Smooth muscle cell of the brain vasculature (primary cell): ENCODE measurements around the gene PCK2.

Experiments used
- DNase-seq: peaks from one replicate; pipeline ENCODE4 v3.0.0-alpha.2; 2012; ENCODE audit warnings: low read depth, low spot score

PCK2 gene

GRCh38 chr14:24060984-24061913, 32.9 kb upstream of the PCK2 start:
- DNase-seq, result no peak

- DNase-seq, result no peak
These were observed 31.7 kb upstream of the PCK2 start for GRCh38 chr14:24062216-24062980.

GRCh38 chr14:24063263-24063836, 30.8 kb upstream of the PCK2 start:
- DNase-seq, result no peak

DNA sequence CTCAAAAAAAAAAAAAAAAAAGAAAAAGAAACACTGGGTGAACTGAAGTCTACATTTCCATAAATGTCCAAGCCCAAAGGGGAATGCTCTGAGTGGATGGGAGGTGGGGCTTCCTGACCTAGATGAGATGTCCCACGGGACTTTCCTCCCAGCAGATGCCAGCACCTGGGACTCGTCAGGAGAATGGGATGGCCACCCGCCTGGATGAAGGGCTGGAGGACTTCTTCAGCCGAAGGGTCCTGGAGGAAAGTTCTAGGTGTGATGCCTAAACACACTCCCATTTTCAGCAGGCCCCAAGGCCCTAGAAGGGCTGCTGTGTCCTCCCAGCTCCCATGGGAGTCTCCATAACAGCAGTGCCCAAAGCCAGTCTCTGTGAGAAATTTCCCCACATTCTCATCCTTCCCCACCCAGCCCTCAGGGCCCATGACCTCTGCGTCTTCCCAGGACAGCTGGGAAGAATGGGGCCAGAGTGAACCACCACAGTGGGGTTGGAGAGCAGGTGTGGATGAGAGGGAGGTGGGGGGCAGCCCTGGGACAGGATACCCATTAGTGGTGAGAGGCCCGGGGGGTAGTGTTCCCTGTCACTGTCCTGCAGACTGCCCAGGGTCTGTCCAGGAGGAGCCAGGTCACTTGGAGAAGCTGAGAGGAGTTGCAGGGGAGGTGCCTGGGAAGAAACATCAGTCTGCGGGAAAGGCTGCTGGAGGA, 29.9 kb upstream of the PCK2 start:
- no peak for DNase-seq

- DNase-seq, result no peak
These were observed 29.3 kb upstream of the PCK2 start for GRCh38 chr14:24064856-24065255.

- DNase-seq, result no peak
These were observed 28.7 kb upstream of the PCK2 start for GRCh38 chr14:24065408-24065807.

GRCh38 chr14:24066496-24067132, 27.5 kb upstream of the PCK2 start:
- DNase-seq, result no peak

DNA sequence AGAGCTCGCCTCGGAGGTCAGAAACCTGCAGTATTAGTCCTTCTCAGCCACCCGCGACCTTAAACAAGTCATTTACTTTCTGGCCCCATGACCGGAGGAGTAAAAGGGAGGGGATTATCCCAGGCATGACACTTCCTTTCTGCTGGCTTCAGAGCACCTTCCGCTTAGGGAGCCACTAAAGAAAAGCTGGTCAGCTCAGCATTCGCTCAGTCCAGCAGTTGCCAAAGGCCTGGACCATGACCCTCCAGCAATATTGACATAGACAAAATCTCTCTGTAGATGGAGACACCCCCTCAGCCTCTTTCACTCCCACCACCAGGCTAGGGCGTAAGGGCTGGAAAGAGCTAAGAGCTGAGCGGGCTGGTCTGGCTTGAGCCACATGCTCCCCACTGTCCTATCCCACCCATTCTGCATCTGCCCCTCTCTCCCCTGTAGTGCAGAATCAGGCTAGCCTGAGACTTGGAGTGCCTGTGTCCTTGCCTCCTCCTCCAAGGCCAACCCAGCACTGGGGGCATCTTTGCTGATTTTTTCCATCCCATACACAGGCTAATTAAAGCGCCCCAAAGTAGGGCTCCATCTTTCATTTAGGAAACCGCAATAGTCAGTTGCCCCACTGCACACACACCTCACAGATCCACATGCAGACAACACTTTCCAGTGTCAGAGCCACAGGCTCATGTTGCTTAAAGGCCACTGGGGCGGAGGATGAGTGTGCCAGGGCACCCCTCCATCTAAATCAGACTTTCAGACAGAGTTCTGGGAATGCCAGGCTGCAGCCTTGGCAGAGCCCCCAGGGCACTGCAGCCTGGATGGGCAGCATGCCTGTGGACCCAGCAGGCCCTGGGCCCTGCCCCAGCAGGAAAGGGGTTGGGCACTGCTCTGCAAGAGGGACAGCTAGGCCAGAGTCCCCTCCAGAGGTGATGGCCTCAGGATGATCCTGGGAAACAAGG, 26.7 kb upstream of the PCK2 start:
- DNase-seq, result no peak

DNA sequence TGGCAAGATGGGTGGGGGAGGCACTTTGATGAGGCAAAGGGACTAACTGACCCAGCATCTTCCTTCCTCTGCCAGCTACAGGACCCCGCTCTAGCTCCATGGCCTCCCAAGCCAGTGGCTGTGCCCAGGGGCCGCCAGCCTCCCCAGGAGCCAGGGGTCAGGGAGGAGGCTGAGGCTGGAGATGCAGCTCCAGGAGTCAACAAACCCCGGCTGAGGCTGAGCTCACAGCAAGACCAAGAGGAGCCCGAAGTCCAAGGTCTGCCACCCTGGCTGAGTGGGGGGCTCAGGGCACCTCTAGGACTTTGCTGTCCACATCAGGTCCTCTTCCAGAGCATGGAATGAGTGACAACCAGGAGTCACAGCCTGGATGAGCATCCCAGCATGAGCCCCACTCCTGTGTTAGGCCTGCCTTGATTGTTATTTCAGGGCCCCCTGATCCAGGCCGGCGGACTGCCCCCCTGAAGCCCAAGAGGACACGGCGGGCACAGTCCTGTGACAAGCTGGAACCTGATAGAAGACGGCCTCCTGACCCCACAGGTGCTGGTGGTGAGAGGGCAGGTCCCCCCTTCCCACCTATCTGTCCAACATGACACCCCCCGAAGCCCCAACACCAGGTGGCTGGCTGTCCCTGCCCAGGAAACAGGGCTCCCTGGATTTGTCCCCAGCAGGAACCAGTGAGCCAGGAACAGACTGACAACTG, 25.2 kb upstream of the PCK2 start:
- DNase-seq, result no peak

DNA sequence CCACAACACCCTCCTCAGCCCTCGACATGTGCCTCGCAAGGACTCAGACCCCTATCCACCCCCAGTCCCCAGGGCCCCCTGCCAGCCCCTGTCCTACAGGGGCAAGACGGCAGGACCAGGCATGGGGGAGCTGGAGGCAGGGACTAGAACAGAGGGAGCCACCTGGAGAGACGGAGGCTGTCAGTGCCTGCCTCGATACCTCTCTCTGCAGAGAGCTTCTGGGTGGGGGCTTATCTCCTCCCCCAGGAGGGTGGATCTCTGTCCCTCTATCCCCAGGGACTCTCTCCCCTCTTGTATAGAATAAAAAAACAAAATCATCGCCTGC, 24.7 kb upstream of the PCK2 start:
- no peak for DNase-seq

DNA sequence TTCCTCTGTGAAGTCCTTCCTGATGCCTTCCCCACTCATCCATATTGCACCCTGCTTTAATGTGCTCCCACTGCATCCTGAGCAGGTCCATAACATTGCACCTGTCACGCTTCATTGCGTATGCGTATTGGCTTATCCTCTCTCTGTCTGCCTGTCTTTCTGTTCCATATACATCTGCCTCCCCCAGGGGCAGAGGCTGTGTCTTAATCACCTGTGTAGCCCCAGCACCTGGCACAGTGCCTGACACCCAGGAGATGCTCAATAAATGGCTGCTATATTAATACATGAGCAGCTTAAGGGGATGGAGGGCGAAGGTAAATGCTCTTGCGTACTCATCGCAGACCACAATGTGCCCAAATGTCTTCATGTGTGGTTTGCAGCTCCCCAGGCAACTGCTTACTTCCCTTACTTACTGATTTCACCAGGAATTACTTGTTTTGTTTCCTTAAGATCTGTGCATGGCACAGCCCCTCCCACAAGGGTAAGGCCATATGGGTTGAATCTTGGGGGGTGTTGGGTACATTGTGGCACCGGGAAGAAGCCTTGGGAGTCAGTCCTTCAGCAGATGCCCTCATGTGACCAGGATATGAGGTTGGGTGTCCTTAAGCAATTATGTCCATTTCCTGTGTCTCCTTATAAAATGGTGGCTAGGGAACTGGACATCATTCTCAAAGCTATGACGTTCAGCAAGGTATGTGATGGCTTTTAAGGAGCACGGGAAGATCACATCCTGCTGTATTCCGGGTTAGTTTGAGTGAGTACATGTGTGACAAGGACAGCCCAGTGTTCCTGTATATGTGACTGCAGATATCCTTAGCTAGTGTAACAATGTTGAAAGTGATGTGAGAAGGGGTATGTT, 23.6 kb upstream of the PCK2 start:
- DNase-seq, result no peak

DNA sequence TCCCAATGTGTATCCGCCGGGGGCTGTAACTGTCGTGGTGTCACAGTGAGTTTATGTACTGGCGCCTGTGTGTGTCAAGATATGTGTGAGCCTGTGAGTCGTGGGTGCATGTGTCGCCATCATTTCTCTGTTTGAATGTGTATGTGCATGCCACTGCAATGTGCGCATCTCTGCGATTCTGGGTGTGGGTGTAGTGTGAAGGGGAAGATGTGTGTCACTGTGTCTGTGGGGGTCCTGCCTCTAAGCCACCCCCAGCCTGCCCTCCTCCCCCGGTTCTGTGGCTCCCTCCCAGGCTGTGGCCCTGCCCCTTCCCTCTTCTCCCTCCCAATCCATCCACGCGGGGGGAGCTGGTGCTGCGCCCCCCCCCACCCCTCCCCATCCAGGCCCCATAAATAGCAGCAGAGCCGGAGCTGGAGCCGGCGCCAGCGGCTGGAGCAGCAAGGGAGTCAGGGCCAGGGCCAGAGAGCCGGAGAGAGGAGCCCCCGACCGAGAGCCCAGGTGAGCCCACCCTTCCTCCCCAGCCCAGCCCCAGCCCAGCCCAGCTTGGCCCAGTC, 22.9 kb upstream of the PCK2 start, which contains the start of gene CPNE6:
CPNE6 (plus strand) TSS at position 419 of the 554 bp plus-strand sequence. CDS start 1,375 bp downstream, outside the sequence.
- no peak for DNase-seq

DNA sequence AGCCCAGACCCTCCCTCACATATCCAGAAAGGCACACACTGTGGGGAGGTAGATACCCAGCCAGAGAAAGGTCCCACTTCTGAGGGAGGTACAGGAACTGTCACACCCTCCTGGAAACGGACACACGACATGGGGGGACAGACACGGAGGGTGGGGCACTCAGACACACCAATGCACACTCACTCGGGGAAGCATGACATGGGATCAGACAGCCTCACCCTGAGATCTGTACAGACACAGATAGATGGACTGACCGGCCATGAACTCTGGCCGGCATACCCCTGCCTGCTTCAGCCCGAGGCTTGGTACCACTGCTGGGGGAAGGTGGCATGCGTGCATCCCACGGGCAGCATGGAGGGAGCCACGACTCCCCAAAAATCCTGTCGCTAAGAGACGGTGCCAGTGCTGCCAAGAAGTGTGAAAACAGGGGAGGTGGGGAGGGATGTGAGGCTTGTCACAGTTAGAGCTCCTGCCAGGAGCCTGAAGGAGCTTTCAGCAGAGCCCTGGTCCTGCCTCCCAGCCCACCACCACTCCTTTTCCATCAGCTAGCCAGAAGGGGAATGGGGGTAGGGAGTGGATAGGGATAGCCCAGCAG, 22.2 kb upstream of the PCK2 start:
- DNase-seq, result no peak

DNA sequence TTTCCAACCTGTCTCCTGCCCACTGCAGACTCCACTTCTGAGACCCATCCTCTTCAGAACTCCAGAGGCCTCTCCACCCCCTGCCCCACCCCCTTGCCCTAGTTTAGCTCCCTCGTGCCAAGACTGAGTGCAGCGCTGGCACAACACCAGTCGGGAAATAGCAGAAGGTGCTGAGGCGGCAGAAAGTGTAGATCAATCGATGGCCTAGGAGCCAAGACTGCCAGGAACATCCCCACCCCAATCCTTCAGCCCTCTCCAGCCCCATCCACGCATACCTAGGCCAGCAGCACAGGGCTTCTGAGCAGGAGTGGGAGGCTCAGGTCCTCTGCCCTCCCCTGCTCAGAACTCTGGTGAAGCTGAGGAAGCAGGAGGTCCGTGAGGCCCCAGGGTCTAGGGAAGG, 21.7 kb upstream of the PCK2 start:
- DNase-seq, result no peak

DNA sequence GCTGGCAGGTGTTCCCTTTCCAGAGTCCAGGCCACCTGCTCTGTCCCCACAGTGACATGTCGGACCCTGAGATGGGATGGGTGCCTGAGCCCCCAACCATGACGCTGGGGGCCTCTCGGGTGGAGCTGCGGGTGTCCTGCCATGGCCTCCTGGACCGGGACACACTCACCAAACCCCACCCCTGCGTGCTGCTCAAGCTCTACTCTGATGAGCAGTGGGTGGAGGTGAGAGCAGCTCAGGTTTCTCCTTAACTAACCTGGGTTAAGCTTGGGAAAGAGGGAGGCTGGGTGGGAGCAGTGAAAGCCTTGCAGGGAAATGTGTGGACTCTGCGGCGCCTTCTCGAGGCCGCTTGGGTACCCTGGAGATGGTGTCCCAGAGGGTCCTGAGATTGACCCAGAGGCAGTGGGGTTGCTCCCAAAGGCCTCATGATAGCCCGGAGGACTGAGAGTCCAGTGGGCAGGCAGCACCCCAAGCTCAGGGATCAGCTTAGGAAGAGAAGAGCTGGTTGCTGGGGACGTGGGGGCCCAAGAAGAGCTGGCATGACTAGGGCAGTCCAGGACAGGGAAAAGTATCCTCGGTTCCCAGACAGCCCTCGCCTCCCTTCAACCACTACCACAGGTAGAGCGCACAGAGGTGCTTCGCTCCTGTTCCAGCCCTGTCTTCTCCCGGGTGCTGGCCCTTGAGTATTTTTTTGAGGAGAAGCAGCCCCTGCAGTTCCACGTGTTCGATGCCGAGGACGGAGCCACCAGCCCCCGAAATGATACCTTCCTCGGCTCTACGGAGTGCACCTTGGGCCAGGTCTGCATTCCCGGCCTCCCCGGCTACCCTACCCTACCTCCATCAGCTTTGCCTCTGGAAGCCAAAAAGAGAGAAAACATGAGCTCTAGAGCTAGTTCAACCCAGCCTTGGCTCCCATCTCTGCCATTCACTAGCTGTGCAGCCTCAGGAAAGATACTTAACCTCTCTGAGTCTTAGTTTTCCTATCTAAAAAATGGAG, 20.9 kb upstream of the PCK2 start:
- no peak for DNase-seq

DNA sequence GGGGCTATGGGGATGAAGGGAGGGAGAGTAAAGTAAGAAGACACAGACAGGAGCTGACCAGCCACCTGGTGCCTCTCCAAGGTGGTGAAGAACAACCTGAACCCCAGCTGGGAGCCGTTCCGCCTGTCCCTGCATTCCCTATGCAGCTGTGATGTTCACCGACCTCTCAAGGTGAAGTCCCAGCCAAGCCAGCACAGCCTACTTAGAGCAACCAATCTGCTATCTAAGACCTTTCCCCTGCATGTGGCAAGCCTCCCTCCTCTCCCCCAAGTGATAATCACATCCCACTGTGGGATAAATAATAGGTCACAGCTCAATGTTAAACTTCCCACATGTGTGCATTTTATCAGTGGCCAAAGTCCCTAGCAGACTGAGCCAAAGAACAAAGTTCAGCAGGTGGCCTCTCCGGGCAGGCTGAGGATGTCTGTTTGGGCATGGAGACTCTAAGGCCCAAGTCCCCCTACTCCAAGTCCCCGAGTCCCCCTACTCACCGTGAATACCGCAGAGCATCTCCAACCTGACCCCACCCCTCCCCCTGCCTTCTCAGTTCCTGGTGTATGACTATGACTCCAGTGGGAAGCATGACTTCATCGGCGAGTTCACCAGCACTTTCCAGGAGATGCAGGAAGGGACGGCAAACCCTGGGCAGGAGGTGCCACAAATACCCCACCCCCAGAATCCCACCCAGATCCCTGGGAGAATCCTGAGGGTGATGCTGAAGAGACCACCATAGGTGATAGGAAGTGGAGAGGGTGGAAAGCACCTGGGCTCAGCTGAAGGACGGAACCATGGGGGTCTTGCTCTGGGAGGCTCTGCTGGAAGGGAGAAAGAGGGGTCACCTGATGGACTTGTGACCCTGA, 19.3 kb upstream of the PCK2 start:
- no peak for DNase-seq
